PC-3 (cell line): ENCODE measurements around the gene PLXNA2.

ENCODE experiments used
- CTCF ChIP-seq: fragments of 300-600 bp; sonication (generic); conservative IDR thresholded peaks from 2 replicates; pipeline ENCODE4 v1.5.1; 2017; ENCODE audit warnings: antibody characterized with exemption, low read depth, mild to moderate bottlenecking, low read length
- EZH2 ChIP-seq: fragments of 300-600 bp; sonication (generic); IDR thresholded peaks from one replicate; pipeline ENCODE4 v1.6.1; 2017; ENCODE audit warnings: antibody characterized with exemption, mild to moderate bottlenecking, low read length; ENCODE audit not compliant: unreplicated experiment

- TF ChIP-seq EZH2 (no peak), CTCF (no peak)
These were observed 64.8 kb downstream of the PLXNA2 start for GRCh38 chr1:208179263-208179816.
